HG02642 (cell line): ENCODE measurements around the gene DGKI.
"Not testable (repeated sequence)": the region's sequence is repeated elsewhere in the genome, so short reads cannot be mapped to it uniquely, and the experiment has no call there.

Source experiments
- ATAC-seq: cut with Tn5 transposase; IDR thresholded peaks from one replicate; pipeline ENCODE4 v1.9.1; 2021; ENCODE audit warnings: mild to moderate bottlenecking; ENCODE audit not compliant: unreplicated experiment, poor library complexity

Gene DGKI

DNA sequence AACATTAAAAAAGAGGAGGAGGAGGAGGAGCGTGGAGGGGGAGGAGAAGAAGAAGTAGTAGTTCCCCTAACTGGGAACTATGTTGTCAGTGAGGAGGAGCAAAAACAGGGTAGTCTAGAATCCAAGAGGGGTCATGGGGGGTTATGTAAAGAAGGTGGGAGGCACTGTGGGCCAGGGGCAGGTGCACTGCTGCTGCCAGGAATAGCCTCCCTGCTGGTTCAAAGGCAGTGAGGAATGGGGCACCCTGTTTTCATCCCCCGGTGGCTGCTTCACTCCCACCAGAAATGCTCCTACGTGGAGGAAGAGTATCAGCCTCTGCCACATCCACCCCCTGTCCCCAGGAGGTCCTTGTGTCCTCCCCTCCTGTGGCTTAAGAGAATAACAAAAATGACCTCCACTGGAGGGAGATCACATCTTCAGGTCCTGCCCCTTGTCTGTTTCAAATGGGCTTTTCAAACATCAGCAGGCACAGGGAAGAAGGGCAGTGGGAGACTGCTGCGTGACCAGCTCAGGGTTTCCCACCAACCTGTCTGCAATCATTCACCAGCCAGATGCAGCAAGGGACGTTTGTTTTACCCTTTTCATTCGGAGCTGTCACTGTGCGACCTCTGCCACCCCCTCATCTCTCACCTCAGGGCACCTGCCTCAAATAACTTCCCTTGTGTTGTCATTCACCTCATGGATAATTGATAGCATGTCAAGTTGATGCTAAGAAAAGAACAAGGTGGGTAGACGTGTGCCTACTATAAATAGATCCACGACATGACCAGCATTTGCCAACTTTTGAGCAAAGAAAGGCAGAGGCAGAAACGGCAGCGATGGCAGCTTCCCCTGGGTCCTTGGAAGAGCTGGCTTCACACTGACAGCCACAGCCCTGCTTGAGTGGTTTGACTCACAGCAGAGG lies 92.6 kb downstream of the DGKI start:
- peak; percentile 36 for ATAC-seq

- no peak for ATAC-seq
These were observed 93.2 kb downstream of the DGKI start for GRCh38 chr7:137753575-137753947.

DNA sequence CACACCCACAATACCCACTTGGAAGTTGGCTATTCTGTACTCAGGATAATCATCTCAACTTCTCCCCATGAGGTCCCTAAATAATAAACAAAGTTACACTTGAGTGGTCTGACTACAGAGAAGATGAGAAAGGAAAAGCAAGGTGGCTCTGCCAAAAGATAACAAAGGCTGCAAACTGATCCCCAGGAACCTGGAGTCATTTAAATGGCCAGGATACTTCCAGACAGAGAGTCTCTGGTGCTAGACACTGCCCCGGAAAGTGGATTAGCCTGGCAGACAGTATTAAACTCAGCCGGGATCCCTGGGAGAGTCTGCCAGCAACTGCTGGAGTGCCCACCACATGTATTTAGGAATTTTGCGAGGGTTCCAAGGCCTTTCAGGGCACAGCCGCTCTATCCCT lies 93.7 kb downstream of the DGKI start:
- no peak for ATAC-seq

DNA sequence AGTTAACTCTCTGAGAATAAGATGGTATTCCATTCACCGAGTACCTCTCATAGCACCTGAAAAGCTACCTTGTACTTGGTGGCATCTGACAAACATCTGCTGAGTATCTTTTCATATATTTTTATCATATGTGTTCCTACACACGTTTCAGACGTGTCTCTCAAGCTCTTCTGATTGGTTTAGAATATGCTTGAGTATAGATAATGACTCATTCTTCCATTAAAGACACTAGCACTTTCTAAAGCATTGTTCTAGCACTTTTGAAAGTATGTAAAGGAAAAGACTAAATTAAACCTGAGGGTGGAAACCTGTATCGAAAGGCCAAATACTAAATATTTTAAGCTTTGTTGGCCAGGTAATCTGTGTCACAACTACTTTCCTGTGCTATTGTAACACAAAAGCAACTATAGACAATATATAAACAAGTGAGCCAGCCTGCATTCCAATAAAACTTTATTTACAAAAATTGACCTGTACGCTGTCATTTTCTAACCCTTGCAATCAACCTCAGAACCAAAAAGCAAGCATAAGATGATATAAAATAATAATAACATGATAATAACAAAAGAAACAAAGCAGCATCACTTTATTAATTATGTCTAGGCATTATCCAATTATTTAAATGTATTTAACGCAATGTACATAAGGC lies 95.3 kb downstream of the DGKI start:
- ATAC-seq: no peak

DNA sequence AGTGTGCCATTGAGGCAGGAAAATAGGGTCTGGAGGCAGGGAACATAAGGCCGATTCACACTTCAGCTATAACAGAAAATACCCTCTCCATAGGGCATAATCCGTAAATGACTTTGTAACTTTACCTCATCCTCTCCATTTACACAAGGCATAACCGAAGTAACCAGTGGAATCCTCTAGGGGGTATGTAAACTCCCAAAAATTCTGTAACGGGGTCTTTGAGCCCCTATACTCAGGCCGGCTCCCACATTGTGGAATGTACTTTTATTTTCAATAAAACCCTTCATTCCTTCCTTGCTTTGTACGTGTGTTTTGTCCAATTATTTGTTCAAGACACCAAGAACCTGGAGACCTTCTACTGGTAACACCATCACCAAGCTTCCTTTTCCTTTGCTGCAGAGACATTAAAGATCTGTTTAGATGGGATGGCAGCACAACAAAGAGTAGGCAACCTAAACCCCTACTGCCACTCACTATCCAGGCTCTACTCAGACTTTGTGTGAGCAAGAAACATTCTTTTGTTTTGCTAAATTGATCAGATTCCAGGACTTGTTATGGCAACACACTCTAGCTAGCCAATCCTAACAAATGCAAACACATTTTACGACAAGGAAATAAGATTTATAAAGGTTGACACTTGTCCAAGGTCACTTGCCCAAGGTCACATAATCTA lies 99.3 kb downstream of the DGKI start:
- ATAC-seq: no peak

- ATAC-seq: no peak
These were observed 103.8 kb downstream of the DGKI start for GRCh38 chr7:137743021-137743420.

DNA sequence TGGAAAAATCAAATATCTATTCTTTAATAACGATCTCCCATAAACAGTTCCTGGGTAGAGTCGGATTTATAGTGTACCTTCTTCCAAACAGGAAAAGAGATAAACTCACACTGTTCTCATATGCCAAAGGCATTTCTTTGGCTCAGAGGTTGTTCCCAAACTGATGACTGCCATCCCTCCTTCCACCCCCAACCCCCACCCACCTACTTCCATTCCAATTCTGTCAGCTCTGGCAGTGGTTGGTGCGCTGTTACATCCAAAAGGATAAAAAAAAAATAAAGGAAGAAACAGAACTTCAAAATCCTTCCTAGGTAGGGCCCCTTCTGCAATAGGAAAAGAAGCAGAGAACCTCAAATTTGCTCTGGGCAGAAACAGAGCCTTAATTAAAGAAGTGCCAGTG lies 104.7 kb downstream of the DGKI start:
- no peak for ATAC-seq

GRCh38 chr7:137741443-137741842 lies 105.3 kb downstream of the DGKI start:
- no peak for ATAC-seq

DNA sequence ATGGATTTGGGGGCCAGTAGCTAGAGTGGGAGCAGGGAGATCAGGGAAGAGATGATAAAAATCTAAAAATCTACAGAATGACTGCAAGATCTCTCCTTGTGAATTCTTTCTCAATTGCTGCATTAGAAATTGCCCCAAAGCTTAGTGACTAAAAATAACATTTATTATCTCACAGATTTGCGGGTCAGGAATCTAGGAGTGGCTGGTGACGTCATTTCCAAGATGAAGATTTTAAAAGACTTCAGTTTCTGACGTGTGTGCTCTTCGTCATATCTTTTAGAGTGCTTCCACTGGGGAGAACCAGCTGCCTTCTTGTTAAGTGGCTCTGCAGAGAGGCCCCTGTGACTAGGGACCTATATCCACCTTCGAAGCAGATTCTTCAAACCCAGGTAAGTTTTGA lies 112.6 kb downstream of the DGKI start:
- ATAC-seq: no peak

DNA sequence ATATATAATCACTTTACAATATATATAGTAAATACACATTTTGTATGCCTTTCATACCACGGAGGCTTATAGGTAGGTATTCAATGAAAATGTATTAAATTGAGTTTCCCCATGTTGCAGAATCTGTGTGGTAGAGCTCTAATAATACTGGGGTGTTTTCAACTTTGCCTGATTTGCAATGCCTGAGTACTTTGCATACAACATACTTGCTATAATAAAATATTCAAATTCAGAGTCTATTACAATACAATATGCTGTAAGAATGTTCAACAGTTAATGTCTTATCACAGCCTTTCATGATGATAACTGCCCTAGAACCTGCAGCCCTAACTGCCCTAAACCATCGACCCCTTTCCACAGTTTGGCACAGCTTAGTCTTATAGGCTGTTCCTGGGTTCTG lies 114.6 kb downstream of the DGKI start:
- ATAC-seq: no peak

- ATAC-seq: no peak
These were observed 115.3 kb downstream of the DGKI start for GRCh38 chr7:137731436-137731835.

GRCh38 chr7:137728426-137728825 lies 118.3 kb downstream of the DGKI start:
- ATAC-seq: no peak

GRCh38 chr7:137727413-137727812 lies 119.4 kb downstream of the DGKI start:
- ATAC-seq: no peak

GRCh38 chr7:137718355-137718754 lies 128.4 kb downstream of the DGKI start:
- ATAC-seq: no peak

- no peak for ATAC-seq
These were observed 128.9 kb downstream of the DGKI start for GRCh38 chr7:137717811-137718271.

- no peak for ATAC-seq
These were observed 129.7 kb downstream of the DGKI start for GRCh38 chr7:137717045-137717444.

- ATAC-seq: no peak
These were observed 130.7 kb downstream of the DGKI start for GRCh38 chr7:137716061-137716460.

DNA sequence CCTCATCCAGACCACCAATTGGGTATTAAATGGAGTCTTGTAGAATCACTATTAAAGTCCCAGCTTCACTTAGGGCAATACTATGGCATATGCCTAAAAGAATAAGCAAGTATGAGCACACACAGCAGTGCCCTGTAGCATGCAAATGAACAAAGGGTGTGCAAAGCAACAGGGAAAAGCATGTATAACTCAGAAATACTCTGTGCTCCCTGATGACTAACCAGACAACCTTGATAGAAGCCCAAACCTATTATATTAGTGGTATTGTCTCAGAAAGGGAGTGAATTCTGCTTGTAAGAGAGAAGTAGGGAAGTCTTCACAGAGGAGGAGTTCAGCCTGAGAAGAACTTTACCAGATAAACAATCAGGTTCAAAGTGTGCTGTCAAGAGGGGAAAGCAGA lies 131.2 kb downstream of the DGKI start:
- no peak for ATAC-seq

DNA sequence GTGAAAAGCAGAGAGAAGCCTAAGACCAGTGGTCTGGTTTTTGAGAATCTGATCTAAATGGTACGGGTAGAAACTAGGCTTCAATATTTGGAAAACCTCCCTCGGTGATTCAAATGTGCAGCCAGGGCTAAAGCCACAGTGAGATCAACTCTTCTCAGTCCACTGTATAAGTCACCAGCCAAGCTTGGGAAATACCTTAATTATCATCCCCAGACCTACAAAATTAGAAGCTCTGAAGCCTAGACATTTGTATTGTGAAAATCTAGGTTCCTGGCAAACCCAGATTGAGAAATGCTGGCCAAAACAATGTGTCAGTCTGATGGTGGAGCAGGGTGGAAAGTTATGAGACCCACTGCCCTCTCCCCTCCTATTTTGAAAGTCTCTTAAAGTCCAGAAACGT lies 131.7 kb downstream of the DGKI start:
- ATAC-seq: no peak

- not testable (repeated sequence) for ATAC-seq
These were observed 140.4 kb downstream of the DGKI start for GRCh38 chr7:137706330-137706729.

DNA sequence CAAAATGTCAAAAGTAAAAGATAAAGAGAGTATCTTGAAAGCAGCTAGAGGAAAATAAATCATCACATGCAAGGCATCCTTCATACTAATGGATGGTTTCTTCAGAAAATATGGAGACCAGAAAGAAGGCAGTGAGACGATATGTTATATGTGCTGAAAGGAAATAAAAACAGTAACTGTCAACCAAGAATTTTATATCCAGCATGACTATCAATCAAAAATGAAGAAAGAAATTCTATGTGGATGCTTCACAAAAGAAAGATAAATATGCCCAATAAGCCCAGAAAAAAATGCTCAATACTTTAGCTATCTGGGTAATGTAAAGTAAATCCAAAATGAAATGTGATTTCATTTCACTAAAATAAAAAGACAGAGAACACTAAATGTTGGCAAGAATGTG lies 142.1 kb downstream of the DGKI start:
- ATAC-seq: no peak
